CMK (cell line): ENCODE results near the gene HTATSF1.

ENCODE experiments used
- DNase-seq: peaks from one replicate; pipeline ENCODE4 v3.0.0-alpha.2; 2010; ENCODE audit warnings: low read depth

HTATSF1 gene

DNA sequence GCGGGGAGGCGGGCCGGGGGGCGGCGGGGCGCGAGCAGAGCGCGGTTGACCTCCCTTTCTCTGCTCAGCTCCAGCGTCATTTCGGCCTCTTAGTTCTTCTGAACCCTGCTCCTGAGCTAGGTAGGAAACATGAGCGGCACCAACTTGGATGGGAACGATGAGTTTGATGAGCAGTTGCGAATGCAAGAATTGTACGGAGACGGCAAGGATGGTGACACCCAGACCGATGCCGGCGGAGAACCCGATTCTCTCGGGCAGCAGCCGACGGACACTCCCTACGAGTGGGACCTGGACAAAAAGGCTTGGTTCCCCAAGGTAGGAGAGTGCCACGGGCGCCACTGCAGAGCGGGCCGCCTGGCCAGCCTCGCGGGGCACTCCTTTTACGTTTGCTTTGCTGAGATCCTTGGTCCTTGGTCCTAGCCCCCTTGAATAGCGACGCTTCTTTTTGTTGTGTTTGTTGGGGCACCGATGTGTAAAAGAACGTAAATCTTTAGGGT lies at the start of gene HTATSF1:
Gene HTATSF1, plus strand, starts transcription at position 37 of the 497 bp plus-strand sequence. Its CDS starts 93 bp downstream, at position 130.
- peak; percentile 7 for DNase-seq

DNA sequence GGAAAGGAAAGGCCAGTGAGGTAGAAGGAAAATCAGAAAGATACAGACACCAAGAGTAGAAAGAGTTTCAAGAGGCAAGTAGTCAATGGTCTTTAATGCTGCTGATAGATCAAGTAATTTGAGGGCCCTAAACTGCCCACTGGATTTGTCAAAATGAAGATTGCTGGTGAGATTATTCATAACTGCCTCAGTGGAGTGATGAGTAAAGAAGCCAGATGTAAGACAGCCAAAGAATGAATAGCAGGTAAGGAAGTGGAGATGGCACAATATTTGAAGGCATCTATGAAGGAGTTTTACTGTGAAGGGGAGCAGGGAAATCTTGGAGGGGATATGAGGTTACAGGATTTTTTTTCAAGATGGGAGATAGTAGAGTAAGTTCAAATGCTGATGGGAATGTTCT lies 49.4 kb upstream of the HTATSF1 start:
- no peak for DNase-seq

- DNase-seq: no peak
Observed at GRCh38 chrX:136450050-136450830, 47.2 kb upstream of the HTATSF1 start.

GRCh38 chrX:136452614-136453013 lies 44.8 kb upstream of the HTATSF1 start:
- no peak for DNase-seq

DNA sequence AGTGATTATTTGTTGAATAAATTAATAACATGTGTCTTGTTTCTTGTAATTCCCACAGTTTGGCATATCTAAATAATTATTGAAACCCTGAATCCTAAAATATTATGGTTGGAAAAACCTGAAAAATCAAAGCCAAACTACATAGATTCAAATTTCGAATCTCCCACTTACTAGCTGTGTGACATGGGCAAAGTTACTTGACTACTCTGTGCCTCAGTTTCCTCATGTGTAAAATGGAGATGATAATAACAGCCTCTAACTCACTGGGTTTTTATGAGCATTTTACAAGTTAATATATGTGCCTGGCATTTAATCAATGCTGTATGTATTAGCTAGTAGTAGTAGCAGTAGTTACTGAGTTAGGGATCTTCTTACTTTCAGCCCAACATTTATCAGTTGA lies 44.3 kb upstream of the HTATSF1 start:
- DNase-seq: no peak

DNA sequence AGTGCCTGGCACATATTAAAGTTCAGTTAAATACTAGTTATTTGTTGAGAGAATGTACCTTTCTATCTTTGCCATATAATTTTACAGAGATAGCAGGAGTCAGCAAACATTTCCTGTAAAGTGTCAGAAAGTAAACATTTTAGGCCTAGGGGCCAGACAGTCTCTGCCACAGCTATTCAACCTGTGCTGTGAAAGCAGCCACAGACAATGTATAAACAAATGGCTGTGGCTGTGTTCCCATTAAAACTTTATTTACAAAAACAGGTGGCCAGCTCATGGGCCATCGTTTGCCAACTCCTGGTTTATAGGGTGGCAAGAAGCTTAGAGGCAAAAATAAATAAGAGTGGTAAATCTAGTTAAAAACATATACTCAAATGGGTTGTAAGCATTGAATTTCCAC lies 43.6 kb upstream of the HTATSF1 start:
- DNase-seq: no peak

- DNase-seq: no peak
Observed at GRCh38 chrX:136456133-136456532, 41.3 kb upstream of the HTATSF1 start.

GRCh38 chrX:136457303-136457917 lies 40.0 kb upstream of the HTATSF1 start:
- DNase-seq: no peak

DNA sequence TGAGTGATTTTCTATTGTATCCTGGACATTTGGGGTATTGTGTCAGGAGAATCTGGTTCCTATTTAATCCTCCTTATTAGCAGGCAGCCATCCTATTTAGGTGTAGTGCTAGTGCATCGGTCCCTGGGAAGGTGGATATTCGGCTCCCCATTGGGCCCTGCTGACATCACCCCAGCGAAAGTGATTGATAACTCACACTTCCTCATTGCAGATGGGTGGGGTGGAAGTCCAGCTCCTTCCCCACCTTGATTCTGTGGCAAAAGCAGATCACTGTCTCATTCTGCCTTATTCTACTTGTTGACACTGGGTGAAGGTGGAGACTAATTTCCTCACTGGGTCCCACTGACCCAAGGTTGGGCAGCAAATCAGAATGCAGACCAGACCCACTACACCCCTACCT lies 32.8 kb upstream of the HTATSF1 start:
- no peak for DNase-seq

- no peak for DNase-seq
Observed at GRCh38 chrX:136467303-136467702, 30.1 kb upstream of the HTATSF1 start.

DNA sequence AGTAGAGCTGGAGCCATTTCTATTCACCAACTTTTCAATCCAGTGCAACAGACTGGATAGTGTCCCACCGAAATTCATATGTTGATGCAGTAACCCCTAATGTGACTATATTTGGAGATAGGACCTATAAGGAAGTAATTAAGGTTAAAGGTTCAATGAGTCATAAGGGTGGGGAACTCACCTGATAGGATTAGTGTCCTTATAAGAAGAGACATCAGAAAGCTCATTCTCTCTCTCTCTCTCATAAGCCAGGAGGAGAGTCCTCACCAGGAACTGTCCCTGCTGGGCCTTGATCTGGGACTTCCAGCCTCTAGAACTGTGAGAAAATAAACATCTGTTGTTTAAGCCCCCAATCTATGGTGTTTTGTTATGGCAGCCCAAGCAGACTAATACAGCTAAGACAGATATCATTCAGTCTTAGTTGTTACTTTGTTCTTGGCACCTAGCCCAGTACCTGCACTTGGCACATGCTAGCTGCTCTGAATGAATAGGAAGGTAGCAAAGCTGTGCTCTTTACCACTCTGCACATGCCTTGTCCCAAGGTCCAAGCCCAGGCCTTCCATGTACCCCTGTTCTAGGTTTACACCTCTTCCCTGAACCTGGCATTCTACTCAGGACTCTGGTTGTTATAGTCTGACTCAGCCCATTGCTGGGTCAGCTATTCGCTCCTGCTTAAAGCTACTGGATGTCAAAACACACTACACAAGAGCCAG lies 28.8 kb upstream of the HTATSF1 start:
- no peak for DNase-seq

DNA sequence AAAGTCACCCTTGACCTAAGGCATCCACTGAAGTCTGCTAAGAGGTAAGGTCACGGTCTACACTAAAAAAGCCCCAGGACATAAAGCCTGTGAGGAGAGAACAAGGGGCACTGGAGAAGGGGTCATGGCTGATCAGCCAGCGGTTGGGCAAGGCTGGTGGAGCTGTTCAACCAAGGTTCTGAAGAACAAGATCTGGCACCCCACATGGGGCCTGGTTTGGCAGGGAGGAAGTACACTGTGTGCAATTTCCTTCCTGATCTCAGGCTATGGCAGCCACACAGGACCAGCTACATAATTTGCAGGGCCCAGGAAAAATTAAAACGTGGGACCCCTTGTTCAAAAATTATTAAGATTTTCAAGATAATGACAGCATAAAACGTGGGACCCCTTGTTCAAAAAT lies 23.7 kb upstream of the HTATSF1 start:
- DNase-seq: no peak

- DNase-seq: no peak
Observed at GRCh38 chrX:136475236-136475635, 22.2 kb upstream of the HTATSF1 start.

DNA sequence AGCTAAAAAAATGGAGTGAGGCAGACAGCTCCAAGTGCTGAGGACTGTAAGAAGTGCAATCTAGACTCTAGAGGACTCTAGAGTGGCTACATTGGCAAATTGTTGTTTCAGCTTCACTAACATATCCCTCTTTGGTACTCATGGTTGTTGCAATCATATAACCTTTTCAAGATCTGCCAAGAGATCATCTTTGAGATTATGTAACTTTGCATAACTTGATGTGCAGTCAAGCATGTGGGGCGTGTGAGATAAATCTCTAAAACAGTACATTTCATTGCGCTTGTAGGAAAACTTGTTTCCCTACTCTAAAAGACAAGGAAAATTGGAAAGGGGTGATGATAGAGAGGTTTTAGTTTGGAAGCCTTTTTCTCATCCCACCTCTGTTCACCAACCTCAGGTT lies 20.9 kb upstream of the HTATSF1 start:
- no peak for DNase-seq

GRCh38 chrX:136477026-136477425 lies 20.4 kb upstream of the HTATSF1 start:
- no peak for DNase-seq

- no peak for DNase-seq
Observed at GRCh38 chrX:136480383-136480782, 17.0 kb upstream of the HTATSF1 start.

DNA sequence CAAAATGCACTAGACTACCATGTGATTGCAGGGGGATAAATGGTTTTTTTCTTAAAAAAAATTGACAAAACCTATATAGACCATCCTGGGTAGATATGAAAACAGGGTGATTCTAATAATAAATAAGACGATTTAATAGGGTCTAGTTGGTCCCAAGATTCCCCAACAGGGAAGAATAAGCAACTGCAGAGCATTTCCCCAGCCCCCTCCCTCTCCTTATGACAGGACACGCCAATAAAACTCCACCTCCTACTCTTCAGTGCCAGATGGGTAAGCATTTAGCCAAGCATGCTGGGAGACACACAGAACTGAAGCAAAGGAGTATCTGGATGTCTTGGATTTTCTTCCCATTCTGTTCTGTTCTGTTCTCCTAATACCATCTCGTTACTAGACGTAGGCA lies 9.7 kb upstream of the HTATSF1 start, which contains the start of gene BRS3:
Gene BRS3, plus strand, starts transcription at position 301 of the 400 bp plus-strand sequence. CDS start 168 bp downstream, outside the sequence.
- no peak for DNase-seq

DNA sequence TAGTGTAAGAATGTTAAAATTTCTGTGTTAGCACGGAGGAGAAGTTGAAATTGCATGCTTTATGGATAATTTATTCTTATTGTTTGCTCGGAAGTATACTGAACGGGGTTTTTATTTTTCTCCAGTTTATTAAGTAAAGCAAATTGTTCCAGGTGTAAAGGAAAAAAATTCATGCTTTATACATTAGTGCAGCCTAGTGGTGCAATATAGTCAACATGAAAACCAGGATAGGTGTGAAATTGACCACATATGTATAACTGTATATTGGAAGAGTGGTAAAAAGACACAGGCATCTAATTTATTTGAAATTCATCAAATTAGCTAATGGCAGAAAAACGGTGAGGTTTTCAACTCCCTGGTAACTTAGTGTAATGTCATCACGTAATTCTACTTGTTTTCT lies 8.7 kb upstream of the HTATSF1 start:
- no peak for DNase-seq

DNA sequence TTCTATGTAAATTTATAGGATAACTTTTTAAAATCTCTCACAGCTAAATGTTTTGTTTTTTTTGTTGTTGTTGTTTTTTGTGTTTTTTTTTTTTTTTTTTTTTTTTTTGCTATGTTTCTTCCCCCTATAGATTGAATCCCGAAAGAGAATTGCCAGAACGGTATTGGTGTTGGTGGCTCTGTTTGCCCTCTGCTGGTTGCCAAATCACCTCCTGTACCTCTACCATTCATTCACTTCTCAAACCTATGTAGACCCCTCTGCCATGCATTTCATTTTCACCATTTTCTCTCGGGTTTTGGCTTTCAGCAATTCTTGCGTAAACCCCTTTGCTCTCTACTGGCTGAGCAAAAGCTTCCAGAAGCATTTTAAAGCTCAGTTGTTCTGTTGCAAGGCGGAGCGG lies 5.6 kb upstream of the HTATSF1 start:
- DNase-seq: no peak

GRCh38 chrX:136493011-136493410 lies 4.4 kb upstream of the HTATSF1 start:
- no peak for DNase-seq

GRCh38 chrX:136495043-136495442 lies 2.3 kb upstream of the HTATSF1 start:
- no peak for DNase-seq

DNA sequence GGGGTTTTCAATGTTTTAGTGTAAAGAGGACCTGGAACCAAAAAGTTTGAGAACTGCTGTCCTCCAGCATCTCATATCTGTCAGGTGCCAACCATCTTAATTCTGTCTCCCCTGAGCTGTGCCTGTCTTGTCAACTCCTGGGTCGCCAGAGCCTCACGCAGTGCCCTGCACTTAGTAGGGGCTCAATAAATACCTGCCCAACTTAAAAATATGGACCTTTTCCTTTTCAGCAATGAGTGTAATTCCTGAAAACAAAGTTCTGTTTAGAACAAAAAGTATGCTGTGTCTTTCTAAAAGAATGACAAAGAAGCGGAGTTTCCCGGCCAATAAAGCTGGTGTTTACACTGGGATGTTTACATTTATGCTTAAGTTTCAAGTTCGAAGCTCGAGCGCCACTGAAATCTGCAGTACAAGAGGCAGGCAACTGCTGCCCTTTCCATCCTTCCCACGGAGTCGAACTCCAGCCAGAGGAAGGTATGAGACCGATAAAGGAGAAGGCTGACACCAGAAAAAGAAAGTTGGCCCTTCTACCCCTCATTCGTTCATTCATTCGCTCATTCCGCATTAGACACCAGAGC lies 1.1 kb upstream of the HTATSF1 start:
- no peak for DNase-seq
